ENCODE data around the gene SGMS1. TPM values are rescaled to one million over a fixed set of nuclear protein-coding genes. Genes with fewer than 3 reads are reported as not detected.

Gene SGMS1
- total RNA-seq, 2 donors from 2014 or later = 67.0 to 68.2 TPM

DNA sequence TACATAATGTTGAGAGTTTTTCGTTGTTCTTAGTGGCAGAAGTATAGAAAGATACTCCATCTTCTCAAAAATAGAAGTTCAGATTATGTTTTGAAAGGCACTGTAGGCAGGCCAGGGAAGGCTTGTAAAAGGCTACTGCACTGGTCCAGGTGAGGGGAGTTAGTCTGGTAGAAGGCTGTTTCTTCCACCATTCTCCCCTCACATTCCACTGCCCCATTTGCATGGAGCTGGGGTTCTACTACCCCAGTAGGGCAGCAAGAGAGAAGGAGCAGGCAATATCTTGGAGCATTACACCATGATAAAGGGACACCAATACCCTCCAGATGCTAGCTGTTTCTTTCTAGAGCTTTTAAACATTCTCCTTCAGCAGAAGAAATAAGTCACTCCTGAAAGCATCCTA, 16.5 kb upstream of the SGMS1 start:
- DNase-seq (ENCODE audit: low spot score) = no peak
- intact Hi-C loops (cut with DNase I) = no loop called here

DNA sequence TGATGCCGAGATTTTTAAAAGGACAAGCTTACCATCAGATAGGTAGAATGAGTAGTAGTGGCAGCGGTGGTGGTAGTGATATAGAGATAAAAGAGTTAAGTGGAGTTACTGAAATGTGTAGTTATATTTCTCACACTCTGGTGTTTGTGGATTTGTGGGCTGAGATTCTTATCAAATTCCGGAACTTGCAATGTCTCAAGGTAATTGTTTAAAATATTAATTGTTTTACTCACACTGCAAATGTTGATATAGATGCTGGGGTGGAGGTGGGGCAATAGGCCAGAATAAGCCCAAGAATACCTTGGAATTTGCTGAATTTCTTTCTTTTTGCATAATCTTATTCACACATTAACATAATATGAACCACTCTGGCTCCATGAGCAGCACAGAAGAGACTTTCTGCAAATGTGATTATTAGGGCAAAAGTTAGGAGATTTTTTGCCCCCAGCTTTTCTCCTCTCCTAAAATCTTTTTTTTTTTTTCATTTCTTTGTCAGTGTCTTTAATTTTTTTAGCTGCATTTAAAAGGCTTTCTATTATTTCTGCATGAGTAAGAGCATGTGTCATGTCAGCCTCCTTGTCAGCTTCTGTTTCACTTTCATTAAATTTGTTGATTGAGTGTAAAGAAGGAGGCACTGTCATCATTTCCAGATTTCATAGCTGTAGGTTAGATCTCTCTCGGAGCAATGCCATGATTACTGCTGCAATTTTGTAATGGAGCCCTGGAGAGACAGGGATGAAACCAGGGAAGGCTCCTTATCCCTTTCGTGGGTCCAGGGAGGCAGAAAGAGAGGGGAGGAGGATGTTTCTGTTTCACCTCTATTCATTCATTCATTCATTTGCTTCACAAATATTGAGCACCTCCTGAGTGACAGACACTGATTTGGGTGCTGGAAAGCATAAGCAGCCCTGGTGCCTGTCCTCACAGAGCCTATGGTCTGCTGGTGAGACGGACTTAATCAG, 13.1 kb upstream of the SGMS1 start:
- H3K27ac ChIP-seq = no peak overlapping the region

More for the DNA sequence above, 16.5 kb upstream of the SGMS1 start:
- Histone ChIP-seq H3K4me1 (replicated peaks) (no peaks in the 10 kb centered on the region), H3K27me3 (replicated peaks; ENCODE audit: insufficient read depth) (no peaks in the 10 kb centered on the region), H3K9me3 (no peaks in the 10 kb centered on the region), H3K4me3 (no peak overlapping the region), H3K27ac (no peak overlapping the region), H3K36me3 (no peaks in the 10 kb centered on the region)
- TF ChIP-seq POLR2A (IDR thresholded peaks at IDR 0.05) = no peak
- TF ChIP-seq, protein P1, sequence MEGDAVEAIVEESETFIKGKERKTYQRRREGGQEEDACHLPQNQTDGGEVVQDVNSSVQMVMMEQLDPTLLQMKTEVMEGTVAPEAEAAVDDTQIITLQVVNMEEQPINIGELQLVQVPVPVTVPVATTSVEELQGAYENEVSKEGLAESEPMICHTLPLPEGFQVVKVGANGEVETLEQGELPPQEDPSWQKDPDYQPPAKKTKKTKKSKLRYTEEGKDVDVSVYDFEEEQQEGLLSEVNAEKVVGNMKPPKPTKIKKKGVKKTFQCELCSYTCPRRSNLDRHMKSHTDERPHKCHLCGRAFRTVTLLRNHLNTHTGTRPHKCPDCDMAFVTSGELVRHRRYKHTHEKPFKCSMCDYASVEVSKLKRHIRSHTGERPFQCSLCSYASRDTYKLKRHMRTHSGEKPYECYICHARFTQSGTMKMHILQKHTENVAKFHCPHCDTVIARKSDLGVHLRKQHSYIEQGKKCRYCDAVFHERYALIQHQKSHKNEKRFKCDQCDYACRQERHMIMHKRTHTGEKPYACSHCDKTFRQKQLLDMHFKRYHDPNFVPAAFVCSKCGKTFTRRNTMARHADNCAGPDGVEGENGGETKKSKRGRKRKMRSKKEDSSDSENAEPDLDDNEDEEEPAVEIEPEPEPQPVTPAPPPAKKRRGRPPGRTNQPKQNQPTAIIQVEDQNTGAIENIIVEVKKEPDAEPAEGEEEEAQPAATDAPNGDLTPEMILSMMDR (IDR thresholded peaks at IDR 0.05) = no peak
- TF ChIP-seq POLR2AphosphoS5 (IDR thresholded peaks at IDR 0.05) = no peak
- WGBS = 77% methylated on average over 1 of the region's 1 CpG

DNA sequence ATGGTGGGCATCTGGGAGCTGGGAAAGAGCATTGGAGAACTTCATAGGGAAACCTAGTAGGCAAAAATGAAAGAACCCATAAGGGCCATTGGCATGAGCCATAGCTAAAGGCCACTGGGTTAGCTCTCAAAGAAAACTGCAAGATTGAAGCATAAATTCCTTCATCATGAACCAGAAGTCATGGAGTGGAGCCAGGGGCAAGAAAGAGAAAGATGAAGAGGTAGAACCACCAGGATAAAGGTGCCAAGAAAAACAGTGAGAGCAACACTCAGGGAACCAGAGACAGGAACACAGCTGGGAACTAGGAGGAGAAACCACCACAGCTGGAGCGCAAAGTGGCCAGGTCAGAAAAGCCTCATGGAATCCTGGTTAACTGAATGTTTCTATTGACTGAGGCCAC, 11.5 kb upstream of the SGMS1 start:
- no peak overlapping the region for H3K4me3 ChIP-seq
- H3K27ac ChIP-seq = no peak overlapping the region
- H3K27me3 ChIP-seq (replicated peaks; ENCODE audit: insufficient read depth) = no peaks in the 10 kb centered on the region
- no peaks in the 10 kb centered on the region for H3K9me3 ChIP-seq
- no peaks in the 10 kb centered on the region for H3K36me3 ChIP-seq
- H3K4me1 ChIP-seq (replicated peaks) = no peaks in the 10 kb centered on the region
- 91% methylated on average over 1 of the region's 1 CpG for WGBS
- TF ChIP-seq POLR2A (IDR thresholded peaks at IDR 0.05) (no peak), POLR2AphosphoS5 (IDR thresholded peaks at IDR 0.05) (no peak)
- TF ChIP-seq, protein P1 (IDR thresholded peaks at IDR 0.05) = no peak
- intact Hi-C loops (cut with DNase I) = no loop called here
- DNase-seq (ENCODE audit: low spot score) = no peak

More for the DNA sequence above, 13.1 kb upstream of the SGMS1 start:
- Histone ChIP-seq H3K4me3 (no peak overlapping the region), H3K4me1 (replicated peaks) (no peaks in the 10 kb centered on the region), H3K9me3 (no peaks in the 10 kb centered on the region), H3K36me3 (no peaks in the 10 kb centered on the region), H3K27me3 (replicated peaks; ENCODE audit: insufficient read depth) (no peaks in the 10 kb centered on the region)
- 50% methylated on average over 6 of the region's 6 CpGs for WGBS
- intact Hi-C loops (cut with DNase I) = no loop called here
- TF ChIP-seq POLR2A (IDR thresholded peaks at IDR 0.05) (no peak), POLR2AphosphoS5 (IDR thresholded peaks at IDR 0.05) (no peak)
- TF ChIP-seq, protein P1 (IDR thresholded peaks at IDR 0.05) = no peak
- no peak for DNase-seq (ENCODE audit: low spot score)

DNA sequence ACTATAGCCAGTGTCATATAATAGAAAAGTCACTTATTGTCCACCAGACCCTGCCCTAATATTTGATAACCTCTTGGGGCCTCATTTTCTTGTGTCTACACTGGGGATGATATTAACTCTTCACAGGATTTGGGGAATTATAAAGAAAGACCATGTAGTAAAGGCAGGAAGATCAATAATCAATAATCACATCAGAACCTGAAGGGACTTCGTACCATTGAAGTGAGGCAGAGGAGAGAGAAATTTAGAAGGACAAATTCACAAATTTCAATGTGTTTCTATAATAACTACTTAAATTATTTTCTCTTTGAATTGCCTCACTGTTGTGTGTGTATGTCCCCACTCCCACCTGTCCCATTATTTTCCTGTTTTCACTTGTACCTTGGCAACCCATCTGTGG, 10.7 kb upstream of the SGMS1 start:
- no peak overlapping the region for H3K4me3 ChIP-seq
- no peak for DNase-seq (ENCODE audit: low spot score)
- 92% methylated on average over 1 of the region's 1 CpG for WGBS
- H3K9me3 ChIP-seq = no peaks in the 10 kb centered on the region
- TF ChIP-seq POLR2A (IDR thresholded peaks at IDR 0.05) (no peak), POLR2AphosphoS5 (IDR thresholded peaks at IDR 0.05) (no peak)
- TF ChIP-seq, protein P1 (IDR thresholded peaks at IDR 0.05) = no peak
- H3K4me1 ChIP-seq (replicated peaks) = no peaks in the 10 kb centered on the region
- H3K27me3 ChIP-seq (replicated peaks; ENCODE audit: insufficient read depth) = no peaks in the 10 kb centered on the region
- intact Hi-C loops (cut with DNase I) = no loop called here
- H3K27ac ChIP-seq = no peak overlapping the region
- H3K36me3 ChIP-seq = no peaks in the 10 kb centered on the region

DNA sequence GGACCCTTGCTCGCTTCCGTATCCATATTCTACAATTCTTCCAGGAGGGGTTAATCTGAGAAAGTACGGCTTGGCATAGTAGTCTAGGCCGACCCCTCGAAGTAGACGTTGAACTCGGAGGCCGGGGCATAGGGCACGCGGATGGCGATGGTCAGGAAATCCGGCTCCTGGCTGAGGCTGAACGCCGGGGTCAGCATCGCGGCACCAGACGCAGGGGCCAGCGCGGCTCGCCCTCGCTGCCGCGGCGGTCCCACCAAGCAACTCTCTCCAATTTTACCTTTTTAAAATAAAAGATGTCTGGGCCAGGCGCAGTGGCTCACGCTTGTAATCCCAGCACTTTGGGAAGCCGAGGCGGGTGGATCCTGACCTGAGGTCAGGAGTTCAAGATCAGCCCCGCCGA, 7.3 kb upstream of the SGMS1 start:
- Histone ChIP-seq H3K27me3 (replicated peaks; ENCODE audit: insufficient read depth) (no peaks in the 10 kb centered on the region), H3K27ac (no peak overlapping the region), H3K4me3 (no peak overlapping the region), H3K4me1 (replicated peaks) (no peaks in the 10 kb centered on the region), H3K9me3 (no peaks in the 10 kb centered on the region), H3K36me3 (no peaks in the 10 kb centered on the region)
- intact Hi-C loops (cut with DNase I) = no loop called here
- no peak for TF ChIP-seq POLR2AphosphoS5 (IDR thresholded peaks at IDR 0.05)
- TF ChIP-seq, protein P1 (IDR thresholded peaks at IDR 0.05) = no peak
- TF ChIP-seq POLR2A (IDR thresholded peaks at IDR 0.05) = no peak
- 96% methylated on average over 30 of the region's 30 CpGs for WGBS
- no peak for DNase-seq (ENCODE audit: low spot score)

Measured in prostate gland (tissue), 2 donors.